OCI-LY7 (cell line): ENCODE results near the gene MERTK. TPM values are rescaled to one million over a fixed set of nuclear protein-coding genes. Genes with fewer than 3 reads are reported as not detected.

Experiments
- BruUV-seq: library from RNA; stranded (reverse); fragments of 400-500 nt; replicated peaks from 2 replicates; lab custom pipeline; 2021; lab: Mats Ljungman, UMichigan
- CTCF ChIA-PET: fragments of 300-600 bp; sonication (Branson Sonifier 250); formaldehyde crosslinking; loops from one replicate; lab custom pipeline; 2022; ENCODE audit warnings: antibody characterized with exemption; ENCODE audit not compliant: unreplicated experiment; lab: Charles Lee
- POLR2A ChIA-PET: fragments of 300-600 bp; sonication (Branson Sonifier 250); formaldehyde crosslinking; loops from one replicate; lab custom pipeline; 2022; ENCODE audit warnings: antibody characterized with exemption; lab: Charles Lee
- DNase-seq: peaks from one replicate; pipeline ENCODE4 v3.0.0-alpha.2; 2015; ENCODE audit warnings: low spot score
- H2AFZ ChIP-seq: fragments of 200-600 bp; sonication (generic), shearing (Covaris generic); 2 replicates; pipeline ENCODE4 v1.6.1; 2014; ENCODE audit warnings: mild to moderate bottlenecking, antibody characterized with exemption, low read length, moderate library complexity
- H3K27ac ChIP-seq: fragments of 200-600 bp; sonication (generic); 2 replicates; pipeline ENCODE4 v1.5.1; 2014; ENCODE audit warnings: mixed run types, low read depth, mild to moderate bottlenecking, moderate library complexity, low read length, inconsistent platforms; ENCODE audit not compliant: poor library complexity, severe bottlenecking
- H3K36me3 ChIP-seq: fragments of 200-600 bp; sonication (generic); 2 replicates; pipeline ENCODE4 v1.6.1; 2014; ENCODE audit warnings: mild to moderate bottlenecking, antibody characterized with exemption, low read length, moderate library complexity, mixed read lengths; ENCODE audit not compliant: insufficient read depth
- H3K4me1 ChIP-seq: fragments of 200-600 bp; sonication (generic); 2 replicates; pipeline ENCODE4 v1.5.1; 2014; ENCODE audit warnings: mild to moderate bottlenecking, low read length; ENCODE audit not compliant: insufficient read depth, poor library complexity, severe bottlenecking
- H3K4me2 ChIP-seq: fragments of 200-600 bp; sonication (generic); 2 replicates; pipeline ENCODE4 v1.6.1; 2014; ENCODE audit warnings: mild to moderate bottlenecking, low read length
- H3K4me3 ChIP-seq: fragments of 200-600 bp; sonication (generic); 2 replicates; pipeline ENCODE4 v1.5.1; 2014; ENCODE audit warnings: mild to moderate bottlenecking, low read depth, low read length; ENCODE audit not compliant: poor library complexity, severe bottlenecking
- H3K79me2 ChIP-seq: fragments of 200-600 bp; sonication (generic); 2 replicates; pipeline ENCODE4 v1.6.1; 2016; ENCODE audit warnings: low read depth, mild to moderate bottlenecking, low read length, moderate library complexity, mixed read lengths; ENCODE audit not compliant: insufficient read depth
- H3K9me2 ChIP-seq: fragments of 200-600 bp; sonication (generic); 2 replicates; pipeline ENCODE4 v1.6.1; 2016; ENCODE audit warnings: mild to moderate bottlenecking, low read length, mixed read lengths; ENCODE audit not compliant: insufficient read depth
- H3K9me3 ChIP-seq: fragments of 200-600 bp; sonication (generic); 2 replicates; pipeline ENCODE4 v1.6.1; 2014; ENCODE audit warnings: mild to moderate bottlenecking, mixed run types, low read length, mixed read lengths
- H4K20me1 ChIP-seq: fragments of 200-600 bp; sonication (generic); 2 replicates; pipeline ENCODE4 v1.6.1; 2014; ENCODE audit warnings: mild to moderate bottlenecking, antibody characterized with exemption, low read length, moderate library complexity, mixed read lengths; ENCODE audit not compliant: insufficient read depth
- EZH2phosphoT487 ChIP-seq: fragments of 200-600 bp; sonication (generic); IDR thresholded peaks from 2 replicates; pipeline ENCODE4 v1.6.1; 2018; ENCODE audit warnings: low read depth, borderline replicate concordance, mild to moderate bottlenecking, mixed run types, antibody characterized with exemption, low read length, moderate library complexity, mixed read lengths
- intact Hi-C: fragments of 100-400 bp; cut with micrococcal nuclease; formaldehyde crosslinking; loops from one replicate; pipeline ENCODE4 v1.10.0; 2022; ENCODE audit not compliant: unreplicated experiment
- total RNA-seq, 2 experiments: library from RNA; depleted of rRNA in 1 of 2; stranded (reverse); fragments of >200 nt in 1 of 2; shearing (Covaris generic) in 1 of 2; gene quantifications; 2 replicates each; pipeline ENCODE4 v1.2.3, GENCODE V29; 2014 to 2022
- TF ChIP-seq, protein P1 (sequence below): fragments of 200-600 bp; sonication (generic); conservative IDR thresholded peaks from 2 replicates; pipeline ENCODE4 v1.5.1; 2014; ENCODE audit warnings: mild to moderate bottlenecking, antibody characterized with exemption, low read length, moderate library complexity, mixed read lengths

Gene MERTK
- total RNA-seq, 2 experiments from 2014 or later, result 0.38 TPM; not detected in 1

- no peak for DNase-seq
- ChIA-PET CTCF (no interaction called here), POLR2A (interaction anchor here (0.9 kb wide), 1 partner anchor 338 kb away, joined by 4 read pairs; no protein-coding TSS in a partner anchor)
These were observed 84.4 kb downstream of the MERTK start for GRCh38 chr2:111982822-111983221.

GRCh38 chr2:111983478-111984212 is 85.2 kb downstream of the MERTK start:
- CTCF ChIA-PET, result no interaction called here

More at GRCh38 chr2:111982822-111983221, 84.4 kb downstream of the MERTK start:
- Histone ChIP-seq H3K79me2 (no peaks in the 10 kb centered on the region), H3K4me3 (no peak overlapping the region), H4K20me1 (no peaks in the 10 kb centered on the region), H3K4me1 (no peaks in the 10 kb centered on the region), H3K27ac (no peak overlapping the region), H3K9me3 (no peaks in the 10 kb centered on the region), H2AFZ (no peak overlapping the region), H3K9me2 (no peaks in the 10 kb centered on the region), H3K4me2 (no peak overlapping the region), H3K36me3 (no peaks in the 10 kb centered on the region)
- intact Hi-C loops, result no loop called here
- TF ChIP-seq, protein P1, sequence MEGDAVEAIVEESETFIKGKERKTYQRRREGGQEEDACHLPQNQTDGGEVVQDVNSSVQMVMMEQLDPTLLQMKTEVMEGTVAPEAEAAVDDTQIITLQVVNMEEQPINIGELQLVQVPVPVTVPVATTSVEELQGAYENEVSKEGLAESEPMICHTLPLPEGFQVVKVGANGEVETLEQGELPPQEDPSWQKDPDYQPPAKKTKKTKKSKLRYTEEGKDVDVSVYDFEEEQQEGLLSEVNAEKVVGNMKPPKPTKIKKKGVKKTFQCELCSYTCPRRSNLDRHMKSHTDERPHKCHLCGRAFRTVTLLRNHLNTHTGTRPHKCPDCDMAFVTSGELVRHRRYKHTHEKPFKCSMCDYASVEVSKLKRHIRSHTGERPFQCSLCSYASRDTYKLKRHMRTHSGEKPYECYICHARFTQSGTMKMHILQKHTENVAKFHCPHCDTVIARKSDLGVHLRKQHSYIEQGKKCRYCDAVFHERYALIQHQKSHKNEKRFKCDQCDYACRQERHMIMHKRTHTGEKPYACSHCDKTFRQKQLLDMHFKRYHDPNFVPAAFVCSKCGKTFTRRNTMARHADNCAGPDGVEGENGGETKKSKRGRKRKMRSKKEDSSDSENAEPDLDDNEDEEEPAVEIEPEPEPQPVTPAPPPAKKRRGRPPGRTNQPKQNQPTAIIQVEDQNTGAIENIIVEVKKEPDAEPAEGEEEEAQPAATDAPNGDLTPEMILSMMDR, result no peak
- TF ChIP-seq EZH2phosphoT487, result no peak
- no TSS peak for BruUV-seq

More at GRCh38 chr2:111983478-111984212, 85.2 kb downstream of the MERTK start:
- intact Hi-C loops, result no loop called here
- no peaks in the 10 kb centered on the region for H3K9me2 ChIP-seq
- H3K36me3 ChIP-seq, result no peaks in the 10 kb centered on the region
- DNase-seq, result no peak
- no peaks in the 10 kb centered on the region for H3K9me3 ChIP-seq
- POLR2A ChIA-PET, result interaction anchor here (0.9 kb wide), 1 partner anchor 337 kb away, joined by 4 read pairs; no protein-coding TSS in a partner anchor
- no peaks in the 10 kb centered on the region for H3K79me2 ChIP-seq
- H3K4me1 ChIP-seq, result no peaks in the 10 kb centered on the region
- no peak overlapping the region for H2AFZ ChIP-seq
- TF ChIP-seq, protein P1, result no peak
- no peak for TF ChIP-seq EZH2phosphoT487
- no peaks in the 10 kb centered on the region for H4K20me1 ChIP-seq
- H3K4me3 ChIP-seq, result no peak overlapping the region
- no TSS peak for BruUV-seq
- no peak overlapping the region for H3K4me2 ChIP-seq
- no peak overlapping the region for H3K27ac ChIP-seq
